ENCODE measurements around the gene TPCN1.

Gene TPCN1

DNA sequence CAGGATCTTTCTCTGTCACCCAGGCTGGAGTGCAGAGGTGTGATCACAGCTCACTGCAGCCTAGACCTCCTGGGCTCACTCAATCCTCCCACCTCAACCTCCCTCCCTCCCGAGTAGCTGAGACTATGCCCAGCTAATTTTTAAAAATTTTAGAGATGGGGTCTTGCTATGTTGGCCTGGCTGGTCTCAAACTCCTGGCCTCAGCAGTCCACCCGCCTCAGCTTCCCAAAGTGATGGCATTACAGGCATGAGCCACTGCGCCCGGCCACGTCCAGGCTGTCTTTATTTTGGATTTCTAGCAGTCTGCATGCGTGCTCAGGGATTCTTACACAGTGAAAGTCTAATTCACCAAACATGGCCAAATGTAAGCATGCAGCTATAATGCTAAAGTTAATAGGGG is 95.9 kb downstream of the TPCN1 start:
- no peak for DNase-seq

GRCh38 chr12:113318046-113318656 is 96.9 kb downstream of the TPCN1 start:
- no peak for DNase-seq

DNA sequence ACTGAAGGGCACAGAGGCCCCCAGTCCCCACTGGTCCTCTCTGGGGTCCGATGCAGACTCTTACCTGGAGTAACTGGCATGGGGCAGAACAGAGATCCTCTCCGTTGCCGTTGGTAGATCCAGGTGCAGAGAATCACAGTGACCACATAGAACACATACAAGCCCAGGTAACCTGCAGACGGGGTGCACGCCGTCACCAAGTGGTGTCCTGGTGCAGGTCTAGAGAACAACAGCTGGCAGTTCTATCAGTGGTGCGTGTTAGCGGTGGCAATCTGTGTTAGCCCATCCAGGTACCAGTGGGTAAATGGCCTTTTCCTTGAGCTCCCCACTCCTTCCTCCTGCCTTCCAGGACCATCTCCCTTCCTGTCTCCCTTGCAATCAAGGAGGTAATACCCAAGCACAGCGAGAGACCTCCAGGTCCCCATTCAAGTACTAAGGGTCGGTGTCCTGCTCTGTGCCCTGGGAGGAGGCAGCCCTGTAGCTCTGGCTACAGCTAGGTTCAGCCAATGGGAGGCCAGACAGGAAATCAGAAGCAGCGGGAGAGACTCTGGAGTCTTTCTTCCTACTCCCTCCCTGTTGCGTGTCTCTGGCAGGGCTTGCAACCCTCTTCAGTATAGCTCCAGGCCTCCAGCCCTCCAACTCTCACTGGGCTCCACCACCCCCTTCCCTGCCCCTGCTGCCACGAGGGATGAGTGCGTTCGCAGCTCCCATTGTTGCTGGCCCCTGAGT is 97.8 kb downstream of the TPCN1 start:
- DNase-seq, result no peak

DNA sequence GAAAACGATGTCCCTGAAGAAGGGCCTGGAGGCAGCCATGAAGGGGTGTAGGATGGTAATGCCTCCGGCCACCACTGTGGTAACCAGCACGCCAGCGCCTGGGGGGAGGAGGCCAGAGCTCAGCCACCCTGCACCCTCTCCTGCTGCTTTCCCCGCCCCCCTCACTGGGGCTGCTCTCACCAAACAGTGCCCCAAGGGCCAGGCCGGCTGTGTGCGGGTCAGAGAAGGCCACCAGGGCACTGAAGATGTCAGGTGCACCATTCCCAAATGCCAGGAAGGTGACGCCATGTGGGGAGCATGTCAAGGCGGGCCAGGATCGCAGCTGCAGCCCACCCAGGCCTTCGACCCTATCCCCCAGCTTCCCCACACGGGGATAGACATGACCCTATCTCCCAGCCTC is 99.1 kb downstream of the TPCN1 start:
- DNase-seq, result no peak

- DNase-seq, result no peak
These were observed 101.1 kb downstream of the TPCN1 start for GRCh38 chr12:113322343-113322742.

DNA sequence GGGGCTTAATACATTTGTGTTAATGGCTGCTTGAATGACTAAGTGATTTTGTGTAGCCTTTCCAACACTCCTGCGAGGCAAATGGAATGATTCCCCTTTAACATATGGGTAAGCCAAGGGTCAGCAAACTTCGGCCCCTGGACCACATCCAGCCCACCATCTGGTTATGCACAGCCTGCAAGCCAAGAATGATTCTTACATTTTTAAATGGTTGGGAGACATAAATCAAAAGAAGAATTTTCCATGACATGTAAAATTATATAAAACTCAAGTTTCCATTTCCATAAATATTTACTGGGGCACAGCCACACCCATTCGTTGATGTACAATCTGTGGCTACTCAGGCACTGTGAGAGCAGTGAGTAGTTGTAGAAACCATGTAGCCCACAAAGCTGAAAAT is 104.7 kb downstream of the TPCN1 start:
- no peak for DNase-seq

DNA sequence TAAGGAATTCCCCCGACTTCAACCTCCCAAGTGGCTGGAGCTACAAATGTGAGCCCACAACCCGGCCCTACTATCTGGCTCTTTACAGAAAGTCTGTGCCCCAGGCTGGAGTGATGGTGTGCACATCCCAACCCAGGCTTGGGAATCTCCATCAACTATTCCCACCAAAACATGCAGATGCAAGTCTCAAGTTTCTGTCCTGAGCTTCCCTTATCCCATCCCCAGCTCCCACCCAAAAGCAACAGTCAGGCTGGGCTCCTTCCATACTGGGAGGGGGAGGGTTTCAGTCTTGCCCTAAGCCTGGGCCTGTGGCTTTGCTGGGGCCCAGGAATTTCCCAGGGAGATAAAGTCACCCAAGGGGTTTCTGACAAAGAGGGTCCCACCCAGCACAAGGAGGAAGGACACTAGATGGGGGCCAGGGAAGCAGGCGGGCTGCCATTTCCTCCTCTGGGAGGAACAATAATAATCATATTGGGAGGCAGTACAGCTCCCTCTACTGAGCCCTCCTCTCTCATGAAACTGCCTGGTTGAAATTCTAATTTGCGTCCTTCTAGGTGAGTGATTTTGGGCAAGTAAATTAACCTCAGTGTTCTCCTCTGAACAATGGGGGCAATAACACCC is 105.6 kb downstream of the TPCN1 start:
- no peak for DNase-seq

GRCh38 chr12:113328368-113328889 is 107.2 kb downstream of the TPCN1 start:
- DNase-seq, result no peak

GRCh38 chr12:113329022-113329790 is 107.9 kb downstream of the TPCN1 start:
- DNase-seq, result no peak

DNA sequence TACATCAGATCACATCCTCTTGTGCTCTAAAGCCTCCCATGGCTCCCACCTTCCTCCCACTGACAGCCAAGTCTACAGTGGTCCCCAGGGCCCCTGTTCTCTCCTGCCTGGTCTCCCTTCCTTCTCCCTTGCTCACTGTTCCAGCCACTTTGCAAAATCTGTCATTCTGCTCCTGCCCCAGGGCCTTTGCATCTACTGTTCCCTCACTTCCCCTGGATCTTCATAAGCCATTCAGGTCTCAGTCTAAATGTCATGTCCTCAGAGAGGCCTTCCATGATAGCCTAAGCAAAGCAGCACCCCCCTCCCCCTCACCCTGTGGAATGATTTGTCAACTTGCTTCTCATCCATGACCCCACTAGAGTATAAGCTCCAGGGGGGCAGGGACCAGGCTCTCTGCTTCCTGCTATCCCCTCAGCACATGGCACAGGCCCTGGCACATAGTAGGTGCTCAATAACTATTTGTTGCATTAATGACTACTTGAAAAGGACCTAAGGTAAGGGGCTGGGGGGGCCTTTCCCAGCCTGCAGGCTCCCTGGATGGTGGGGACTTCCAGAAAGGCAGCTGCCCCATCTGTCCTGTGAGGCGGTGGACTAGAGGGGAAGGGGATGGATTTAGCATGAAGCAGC is 108.6 kb downstream of the TPCN1 start:
- DNase-seq, result no peak

GRCh38 chr12:113330505-113330904 is 109.2 kb downstream of the TPCN1 start:
- DNase-seq, result no peak

GRCh38 chr12:113332688-113333417 is 111.6 kb downstream of the TPCN1 start:
- no peak for DNase-seq

DNA sequence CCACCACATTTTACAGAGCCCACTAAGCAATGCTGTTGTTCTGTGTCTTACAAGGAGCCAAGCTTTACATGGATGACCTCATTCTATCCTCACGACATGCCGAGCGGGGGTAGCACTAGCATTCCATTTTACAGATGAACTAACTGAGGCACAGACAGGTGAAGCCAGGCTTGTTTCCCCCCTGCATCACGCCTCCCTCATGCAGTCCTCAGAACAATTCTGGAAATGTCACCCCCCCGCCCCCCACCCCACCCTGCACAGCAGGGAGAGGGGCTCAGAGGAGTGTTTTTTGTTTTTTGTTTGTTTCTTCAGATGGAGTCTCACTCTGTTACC is 112.1 kb downstream of the TPCN1 start:
- no peak for DNase-seq

DNA sequence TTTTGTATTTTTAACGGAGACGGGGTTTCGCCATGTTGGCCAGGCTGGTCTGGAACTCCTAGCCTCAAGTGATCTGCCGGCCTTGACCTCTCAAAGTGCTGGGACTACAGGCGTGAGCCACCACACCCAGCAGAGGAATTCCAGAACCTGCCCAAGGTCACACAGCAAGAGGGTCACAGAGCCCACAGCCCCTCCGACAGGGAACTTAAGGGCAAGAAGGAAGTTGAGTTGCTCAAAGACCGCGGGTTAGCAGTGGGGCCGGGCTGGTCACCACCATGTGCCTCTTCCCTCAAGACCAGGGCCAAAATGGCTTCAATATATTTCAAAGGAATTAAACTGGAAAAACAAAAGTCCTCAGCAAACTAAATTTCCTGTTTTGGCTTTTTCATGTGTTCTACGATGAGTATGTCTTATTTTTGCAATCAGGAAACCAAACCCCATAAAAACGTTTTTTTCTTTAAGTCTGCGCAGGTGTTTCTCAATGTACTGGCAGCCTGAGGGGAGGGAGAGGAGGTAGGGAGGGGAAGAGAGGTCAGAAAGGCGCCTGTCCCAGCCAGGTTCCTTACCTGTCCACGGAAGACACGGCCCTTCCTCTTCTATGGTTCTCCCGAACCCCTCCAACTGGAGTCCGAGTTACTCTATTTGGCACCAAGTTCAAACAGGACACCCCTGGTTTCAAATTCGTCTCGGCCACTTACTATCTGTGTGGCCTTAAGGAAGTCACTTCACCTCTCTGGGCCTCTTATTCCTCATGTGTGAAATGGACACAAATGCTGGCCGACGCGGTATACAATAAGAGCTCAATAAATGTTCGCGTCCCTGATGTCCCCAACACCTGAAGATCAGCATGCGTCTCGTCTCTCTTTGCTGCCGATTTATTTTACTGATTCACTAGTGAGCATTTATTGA is 112.9 kb downstream of the TPCN1 start:
- DNase-seq, result no peak

DNA sequence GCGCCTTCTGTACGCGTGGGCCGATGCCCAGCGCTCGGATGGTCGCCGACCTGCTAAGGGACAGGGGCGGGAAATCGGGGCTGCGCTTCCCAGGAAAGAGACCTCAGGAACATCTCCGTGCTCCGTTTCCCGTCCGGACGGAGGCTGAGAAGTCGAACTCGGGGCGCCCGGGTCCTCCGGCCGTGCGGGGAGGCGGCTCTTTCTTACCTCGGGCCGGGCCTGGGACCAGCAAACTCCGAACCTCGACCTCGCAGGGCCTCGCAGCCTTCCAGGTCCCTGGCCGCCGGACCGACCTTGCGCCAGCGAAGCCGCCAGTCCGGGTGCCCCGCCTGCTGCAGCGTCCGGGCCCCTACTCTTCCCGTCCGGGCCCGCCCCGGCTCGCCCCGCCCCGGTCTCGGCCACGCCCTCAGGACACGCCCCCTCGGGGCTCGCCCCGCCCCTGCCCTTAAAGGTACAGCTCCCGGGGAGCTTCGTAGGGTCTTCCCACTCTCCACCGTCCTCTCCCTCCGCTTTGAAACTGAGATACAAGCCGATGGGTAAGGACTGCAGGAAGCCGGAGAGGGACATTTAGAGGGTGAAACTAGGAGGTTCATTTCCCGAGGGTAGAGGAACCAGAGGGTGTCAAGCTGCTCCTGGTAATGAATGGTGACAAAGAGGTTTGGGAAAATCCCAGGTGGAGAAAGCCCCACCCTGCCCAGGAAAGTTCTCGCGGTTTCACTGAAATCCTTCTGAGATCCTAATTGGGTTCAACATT is 113.7 kb downstream of the TPCN1 start, which contains the start of gene SLC8B1:
Gene SLC8B1, minus strand, starts transcription at position 324 of the 754 bp plus-strand sequence. CDS start 2,231 bp downstream, outside the sequence.
- no peak for DNase-seq

- no peak for DNase-seq
These were observed 118.3 kb downstream of the TPCN1 start for GRCh38 chr12:113339540-113339939.

DNA sequence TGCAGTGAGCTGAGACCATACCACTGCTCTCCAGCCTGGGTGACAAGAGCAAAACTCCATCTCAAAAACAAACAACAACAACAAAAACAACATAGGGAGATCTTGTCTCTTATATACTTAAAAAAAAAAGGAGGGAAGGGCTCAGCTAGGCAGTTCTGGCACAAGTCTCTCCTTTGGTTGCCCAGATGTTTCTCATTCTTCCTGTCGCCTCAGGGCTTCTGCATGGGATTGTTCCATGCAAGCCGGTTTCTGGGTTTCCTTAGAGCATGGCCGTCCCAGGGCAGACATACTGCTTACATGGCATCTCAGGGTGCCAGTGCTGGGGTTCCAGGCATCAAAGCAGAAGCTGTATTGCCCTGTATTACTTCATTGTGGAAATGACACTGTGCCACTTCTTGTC is 118.8 kb downstream of the TPCN1 start:
- DNase-seq, result no peak

DNA sequence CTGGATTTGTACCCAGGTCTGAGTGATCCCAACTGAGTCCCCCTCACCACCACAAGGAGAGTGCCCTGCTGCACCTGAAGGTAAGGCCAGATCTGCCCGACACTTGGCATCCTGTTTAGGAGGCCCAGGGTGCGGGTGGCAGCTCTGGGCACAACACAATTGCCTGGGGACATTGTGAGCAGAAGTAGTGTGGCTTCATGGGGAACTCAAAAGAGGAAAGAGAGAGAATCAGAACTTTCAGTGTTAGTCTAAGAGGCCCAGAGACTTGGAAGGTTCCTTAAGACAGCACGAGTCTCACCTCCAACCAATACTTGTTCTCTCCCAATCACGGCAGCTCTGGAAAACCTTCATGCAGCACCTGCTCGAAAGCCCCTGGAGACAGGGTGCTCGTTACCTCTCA is 120.3 kb downstream of the TPCN1 start:
- DNase-seq, result no peak

- no peak for DNase-seq
These were observed 124.1 kb downstream of the TPCN1 start for GRCh38 chr12:113345318-113345717.

DNA sequence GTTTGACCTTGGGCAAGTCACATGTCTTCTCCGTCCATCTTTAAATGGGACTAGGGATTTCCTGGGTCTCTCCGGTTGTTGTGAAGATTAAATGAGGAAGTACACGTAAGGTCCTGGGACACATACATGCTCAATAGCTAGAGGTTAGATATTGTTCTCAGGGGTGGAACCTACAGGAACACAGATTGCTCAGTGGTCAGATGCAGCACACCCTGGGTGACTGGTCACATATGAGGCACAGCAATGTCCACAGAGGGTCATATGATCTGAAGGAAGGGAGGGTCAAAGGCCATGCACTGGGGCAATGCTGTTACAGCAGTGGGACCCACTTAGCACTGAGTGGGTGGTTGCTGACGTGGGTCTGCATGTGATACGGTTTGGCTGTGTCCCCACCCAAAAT is 125.1 kb downstream of the TPCN1 start:
- no peak for DNase-seq
